ENCODE measurements around the gene TUBG1.
"Not testable (repeated sequence)": the region's sequence is repeated elsewhere in the genome, so short reads cannot be mapped to it uniquely, and the experiment has no call there.

Gene TUBG1

GRCh38 chr17:42579794-42580551, 29.5 kb upstream of the TUBG1 start:
- DNase-seq = peak; percentile 34

DNA sequence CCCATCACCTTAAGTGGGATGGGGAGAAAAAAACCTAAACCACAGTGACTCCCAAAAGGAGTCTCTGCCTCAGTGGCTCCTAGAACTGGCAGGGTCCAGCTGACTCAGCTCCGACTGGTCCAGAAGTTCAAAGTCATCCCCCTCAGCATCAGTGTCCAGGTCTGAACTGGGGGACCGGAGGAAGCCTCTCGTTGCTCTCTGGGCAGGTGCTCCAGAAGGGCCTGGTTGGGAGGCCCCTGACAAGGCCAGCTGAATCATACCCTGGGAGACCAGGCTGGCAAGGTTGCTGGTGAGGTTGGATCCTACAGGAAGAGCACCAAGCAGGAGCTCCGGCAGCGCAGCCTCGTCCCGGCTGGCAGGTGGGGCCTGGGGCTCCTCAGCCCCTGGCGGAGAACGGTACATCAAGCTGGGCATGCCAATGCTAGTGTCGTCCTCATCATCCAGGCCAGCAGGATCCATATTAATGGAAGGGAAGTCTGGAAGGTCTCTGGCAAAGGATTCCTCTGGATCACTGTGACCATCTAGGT, 27.7 kb upstream of the TUBG1 start:
- no peak for DNase-seq

DNA sequence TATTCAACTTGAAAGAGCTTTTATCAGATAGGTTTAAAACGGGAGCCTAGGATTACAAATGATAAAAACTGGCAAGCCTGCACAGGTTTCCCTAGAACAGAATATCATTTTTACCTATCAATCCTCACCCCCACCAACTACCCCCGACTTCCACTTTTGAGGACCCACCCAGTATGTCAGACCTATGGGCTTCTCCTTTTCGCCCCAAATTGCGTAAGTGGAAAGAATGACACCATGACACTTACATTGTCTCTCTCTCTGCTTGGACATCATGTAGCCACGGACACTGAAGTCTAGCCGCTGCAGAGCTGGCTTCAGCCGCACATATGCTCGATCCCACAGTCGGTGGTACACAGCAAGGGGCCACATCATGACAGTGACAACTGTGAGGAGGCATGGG, 24.6 kb upstream of the TUBG1 start:
- DNase-seq = peak; percentile 89

- peak; percentile 75 for DNase-seq
These were observed 24.1 kb upstream of the TUBG1 start for GRCh38 chr17:42585353-42585752.

GRCh38 chr17:42586514-42587230, 22.8 kb upstream of the TUBG1 start:
- DNase-seq = no peak

DNA sequence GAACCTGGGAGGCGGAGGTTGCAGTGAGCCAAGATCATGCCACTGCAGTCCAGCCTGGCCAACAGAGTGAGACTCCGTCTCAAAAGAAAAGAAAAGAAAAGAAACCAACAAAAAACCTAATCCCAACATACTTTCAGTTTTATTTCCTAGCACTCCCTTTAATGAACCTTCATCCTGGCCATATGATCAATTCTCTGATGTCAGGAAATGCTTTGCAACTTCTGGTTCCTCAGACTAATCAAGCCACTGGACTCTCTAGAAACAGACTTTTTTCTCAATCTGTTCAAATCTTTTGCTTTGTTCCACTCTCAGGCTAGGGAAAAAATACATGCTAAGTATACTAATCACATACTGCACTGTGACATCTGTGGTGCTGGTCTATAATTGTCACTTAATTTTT, 18.6 kb upstream of the TUBG1 start:
- peak; percentile 54 for DNase-seq

- no peak for DNase-seq
These were observed 18.1 kb upstream of the TUBG1 start for GRCh38 chr17:42591411-42591810.

GRCh38 chr17:42596386-42596785, 13.1 kb upstream of the TUBG1 start:
- DNase-seq = no peak

- DNase-seq = no peak
These were observed 10.6 kb upstream of the TUBG1 start for GRCh38 chr17:42598905-42599304.

- no peak for DNase-seq
These were observed 6.2 kb upstream of the TUBG1 start for GRCh38 chr17:42603318-42603717.

DNA sequence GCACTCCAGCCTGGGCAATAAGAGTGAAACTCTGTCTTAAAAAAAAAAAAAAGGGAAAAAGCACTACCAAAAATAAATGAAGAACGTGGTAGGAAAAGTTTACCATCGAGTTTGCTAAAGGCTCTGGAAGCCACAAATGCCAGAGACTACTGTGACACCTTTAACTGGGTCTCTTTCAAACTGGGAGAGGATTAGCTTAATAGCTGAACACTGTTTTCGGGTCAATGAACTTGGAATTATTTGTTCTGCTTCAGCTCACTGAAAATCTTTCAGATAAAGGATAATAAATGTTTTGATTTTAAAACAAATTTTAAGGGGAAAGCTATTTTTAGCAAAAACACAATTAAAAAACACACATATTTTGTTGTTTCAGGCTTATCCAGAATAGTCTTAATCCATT, 1.7 kb upstream of the TUBG1 start:
- no peak for DNase-seq

DNA sequence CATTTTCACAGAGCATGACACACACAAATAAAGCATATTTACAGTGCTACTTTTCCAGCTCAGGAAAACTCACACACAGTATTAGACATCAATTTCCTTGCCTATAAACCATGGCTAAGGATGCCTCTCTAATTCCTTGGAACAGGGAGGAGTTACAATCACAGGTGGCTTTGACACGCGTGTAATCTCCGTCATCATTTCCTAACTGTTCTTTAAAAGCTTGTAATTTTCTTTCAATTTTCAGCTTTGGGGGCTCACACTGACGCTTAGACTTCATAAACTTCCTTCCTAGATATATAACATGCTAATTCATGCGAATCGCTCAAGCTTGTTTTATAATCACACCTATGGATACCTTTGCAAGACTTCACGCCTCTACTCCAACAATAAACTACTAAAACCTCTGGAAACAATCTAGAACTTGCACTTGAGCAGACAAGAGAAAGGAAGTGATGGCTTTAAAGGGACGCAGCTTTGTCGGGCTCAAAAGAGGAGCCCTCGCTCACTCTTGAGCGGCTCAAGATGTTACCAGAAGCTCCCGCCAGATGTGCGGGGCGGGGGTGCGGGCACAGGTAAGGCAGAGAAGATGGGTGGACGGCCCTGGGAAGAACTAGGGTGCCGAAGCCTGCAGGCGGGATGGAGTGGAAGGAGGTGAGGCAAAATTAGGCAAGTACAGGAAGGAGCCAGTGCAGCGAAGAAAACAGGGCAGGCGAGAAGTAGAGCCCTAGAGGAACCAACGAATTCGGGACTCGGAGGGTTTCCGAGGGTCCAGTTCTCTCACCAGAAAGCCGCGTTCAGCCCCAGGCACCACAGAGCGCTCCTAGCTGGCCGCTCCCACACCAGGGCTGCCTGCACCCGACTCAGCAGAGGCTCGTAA, 940 bp upstream of the TUBG1 start:
- peak; percentile 29 for DNase-seq

- DNase-seq = peak; percentile 2
These were observed 625 bp downstream of the TUBG1 start for GRCh38 chr17:42609814-42610801.

- no peak for DNase-seq
These were observed 2.5 kb downstream of the TUBG1 start for GRCh38 chr17:42612013-42612412.

GRCh38 chr17:42613699-42614295, 4.3 kb downstream of the TUBG1 start:
- no peak for DNase-seq

DNA sequence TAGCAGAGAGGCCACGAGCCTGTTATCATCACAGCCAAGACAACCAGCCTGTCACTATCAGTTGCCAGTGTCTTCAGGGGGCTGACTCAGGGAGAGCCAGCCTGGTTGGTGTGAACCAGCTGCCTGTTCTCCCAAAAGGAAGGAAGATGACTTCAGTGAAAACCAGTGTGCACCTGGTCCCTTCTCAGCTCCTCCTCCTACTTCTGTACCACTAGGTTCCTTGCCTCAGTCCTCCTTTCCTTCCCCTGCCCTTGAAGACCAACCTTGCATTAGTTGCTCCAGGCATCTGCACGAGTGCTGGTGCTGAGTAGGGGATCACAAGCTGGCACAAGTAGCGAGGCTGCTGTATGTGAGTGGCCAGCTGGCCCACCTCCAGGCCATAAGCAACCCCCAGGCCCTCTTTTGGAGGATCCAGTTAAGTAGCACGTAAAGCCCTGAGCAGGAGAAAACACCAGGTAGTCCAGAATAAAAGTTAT, 8.5 kb downstream of the TUBG1 start:
- DNase-seq = no peak

- DNase-seq = no peak
These were observed 9.1 kb downstream of the TUBG1 start for GRCh38 chr17:42618442-42619150.

- DNase-seq = not testable (repeated sequence)
These were observed 12.5 kb downstream of the TUBG1 start for GRCh38 chr17:42621987-42622386.

- DNase-seq = no peak
These were observed 13.8 kb downstream of the TUBG1 start for GRCh38 chr17:42623271-42623670.

GRCh38 chr17:42623732-42624596, 14.5 kb downstream of the TUBG1 start:
- DNase-seq = no peak
